SK-N-MC (cell line): Measurements from ENCODE around the gene CEP131.

Experiments used
- EZH2 ChIP-seq: fragments of 200-600 bp; sonication (generic); IDR thresholded peaks from one replicate; pipeline ENCODE4 v1.6.1; 2017; ENCODE audit warnings: antibody characterized with exemption
- FOXP2 ChIP-seq: optimal IDR thresholded peaks from 2 replicates; pipeline ENCODE3; 2011; ENCODE audit warnings: mild to moderate bottlenecking, moderate library complexity; ENCODE audit not compliant: insufficient read depth; ENCODE audit errors: extremely low read length, control extremely low read depth
- POLR2AphosphoS5 ChIP-seq: IDR thresholded peaks from 2 replicates; pipeline ENCODE4 v1.6.1; 2012; ENCODE audit warnings: mild to moderate bottlenecking, low read depth, low read length, borderline replicate concordance

- no peak for TF ChIP-seq EZH2
- no peak; the same call in 1 of the 2 replicates for TF ChIP-seq POLR2AphosphoS5
- no peak for TF ChIP-seq FOXP2
Observed at GRCh38 chr17:81241648-81242420, 19.1 kb upstream of the CEP131 start.
